BE2C (cell line): ENCODE results near the gene RIPK3.

Experiments used
- DNase-seq: peaks from one replicate; pipeline ENCODE4 v3.0.0-alpha.2; 2020
- H3K27me3 ChIP-seq: fragments of 250-450 bp; sonication (Bioruptor Pico); 2 replicates; pipeline ENCODE4 v1.5.1; 2020; ENCODE audit warnings: mild to moderate bottlenecking
- H3K36me3 ChIP-seq: fragments of 250-450 bp; sonication (Bioruptor Pico); 2 replicates; pipeline ENCODE4 v1.5.1; 2020; ENCODE audit warnings: mild to moderate bottlenecking
- H3K4me1 ChIP-seq: fragments of 250-450 bp; sonication (Bioruptor Pico); 2 replicates; pipeline ENCODE4 v1.5.1; 2020
- H3K4me3 ChIP-seq: 2 replicates; pipeline ENCODE4 v1.5.1; 2011; ENCODE audit warnings: low read depth, low read length
- H3K9me3 ChIP-seq: fragments of 250-450 bp; sonication (Bioruptor Pico); 2 replicates; pipeline ENCODE4 v1.5.1; 2020
- TF ChIP-seq, protein P1 (sequence below): IDR thresholded peaks from 2 replicates; pipeline ENCODE4 v1.5.1; 2012; ENCODE audit warnings: mild to moderate bottlenecking, low read depth, low read length

Gene RIPK3

DNA sequence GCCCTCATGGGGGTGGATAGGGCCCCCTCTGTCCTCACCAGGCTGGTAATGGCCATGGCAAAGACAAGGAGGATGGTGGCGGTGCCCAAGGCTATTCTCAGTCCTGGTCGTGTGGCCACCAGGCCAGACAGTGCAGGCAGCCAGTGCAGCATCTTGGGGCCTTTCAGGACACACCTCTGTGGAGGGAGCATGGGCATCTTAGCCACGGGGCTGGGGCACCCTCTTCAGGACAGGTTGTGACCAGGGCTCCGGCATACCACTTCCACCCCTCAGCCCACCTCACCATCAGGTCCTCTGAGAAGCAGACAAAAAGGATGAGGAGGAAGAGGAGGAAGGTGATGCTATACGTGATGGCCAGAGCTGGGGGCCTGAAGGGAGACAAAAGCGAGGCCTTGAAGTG is 15.8 kb downstream of the RIPK3 start:
- Histone ChIP-seq H3K9me3 (no peaks in the 10 kb centered on the region), H3K36me3 (no peaks in the 10 kb centered on the region), H3K4me1 (no peaks in the 10 kb centered on the region), H3K27me3 (peaks cover 22% of the 10 kb centered on the region), H3K4me3 (no peak overlapping the region)
- TF ChIP-seq, protein P1, sequence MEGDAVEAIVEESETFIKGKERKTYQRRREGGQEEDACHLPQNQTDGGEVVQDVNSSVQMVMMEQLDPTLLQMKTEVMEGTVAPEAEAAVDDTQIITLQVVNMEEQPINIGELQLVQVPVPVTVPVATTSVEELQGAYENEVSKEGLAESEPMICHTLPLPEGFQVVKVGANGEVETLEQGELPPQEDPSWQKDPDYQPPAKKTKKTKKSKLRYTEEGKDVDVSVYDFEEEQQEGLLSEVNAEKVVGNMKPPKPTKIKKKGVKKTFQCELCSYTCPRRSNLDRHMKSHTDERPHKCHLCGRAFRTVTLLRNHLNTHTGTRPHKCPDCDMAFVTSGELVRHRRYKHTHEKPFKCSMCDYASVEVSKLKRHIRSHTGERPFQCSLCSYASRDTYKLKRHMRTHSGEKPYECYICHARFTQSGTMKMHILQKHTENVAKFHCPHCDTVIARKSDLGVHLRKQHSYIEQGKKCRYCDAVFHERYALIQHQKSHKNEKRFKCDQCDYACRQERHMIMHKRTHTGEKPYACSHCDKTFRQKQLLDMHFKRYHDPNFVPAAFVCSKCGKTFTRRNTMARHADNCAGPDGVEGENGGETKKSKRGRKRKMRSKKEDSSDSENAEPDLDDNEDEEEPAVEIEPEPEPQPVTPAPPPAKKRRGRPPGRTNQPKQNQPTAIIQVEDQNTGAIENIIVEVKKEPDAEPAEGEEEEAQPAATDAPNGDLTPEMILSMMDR, result no peak
- no peak for DNase-seq

DNA sequence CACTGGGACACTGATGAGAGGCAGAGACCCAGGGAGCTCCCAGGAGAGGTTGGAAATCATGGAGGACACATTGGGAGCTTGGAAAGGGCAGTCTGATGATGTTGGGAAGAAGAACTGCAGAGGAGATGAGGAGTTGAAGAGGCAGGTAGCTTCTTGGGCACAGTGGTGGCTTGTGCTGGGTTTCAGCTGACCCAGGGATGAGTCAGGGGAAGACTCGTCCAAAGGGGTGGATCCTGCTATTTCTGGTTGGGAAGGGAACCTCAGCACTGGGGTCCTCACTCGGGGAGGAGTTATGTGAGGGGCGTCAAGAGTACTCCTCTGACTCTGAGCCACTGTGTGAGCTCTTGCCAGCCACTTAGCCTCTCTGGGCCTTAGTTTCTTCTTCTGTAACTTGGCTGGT is 16.4 kb downstream of the RIPK3 start:
- TF ChIP-seq, protein P1, result no peak
- DNase-seq, result no peak
- Histone ChIP-seq H3K4me1 (no peaks in the 10 kb centered on the region), H3K36me3 (no peaks in the 10 kb centered on the region), H3K27me3 (peaks cover 29% of the 10 kb centered on the region), H3K9me3 (no peaks in the 10 kb centered on the region), H3K4me3 (no peak overlapping the region)

DNA sequence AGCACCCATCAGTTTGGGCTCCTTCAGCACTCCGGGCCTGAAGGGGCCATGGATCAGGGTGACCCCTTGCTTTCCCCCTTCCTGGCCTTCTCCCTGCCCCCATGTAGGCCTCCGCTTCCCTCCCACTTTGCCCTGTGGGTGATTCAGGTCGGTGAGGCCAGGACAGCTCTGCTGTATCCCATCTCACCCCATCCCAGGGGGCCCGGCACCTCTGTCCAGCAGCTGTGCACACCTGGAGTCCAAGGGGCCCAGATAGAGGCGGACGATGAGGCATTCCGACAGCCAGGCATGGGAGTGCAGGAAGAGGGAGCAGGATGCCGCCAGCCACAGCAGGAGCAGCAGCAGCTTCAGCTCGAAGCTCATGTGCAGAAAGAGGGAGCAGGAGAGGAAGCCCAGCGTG is 17.1 kb downstream of the RIPK3 start:
- no peaks in the 10 kb centered on the region for H3K4me1 ChIP-seq
- no peaks in the 10 kb centered on the region for H3K9me3 ChIP-seq
- DNase-seq, result no peak
- H3K27me3 ChIP-seq, result peaks cover 36% of the 10 kb centered on the region
- TF ChIP-seq, protein P1, result no peak
- H3K4me3 ChIP-seq, result no peak overlapping the region
- H3K36me3 ChIP-seq, result no peaks in the 10 kb centered on the region

DNA sequence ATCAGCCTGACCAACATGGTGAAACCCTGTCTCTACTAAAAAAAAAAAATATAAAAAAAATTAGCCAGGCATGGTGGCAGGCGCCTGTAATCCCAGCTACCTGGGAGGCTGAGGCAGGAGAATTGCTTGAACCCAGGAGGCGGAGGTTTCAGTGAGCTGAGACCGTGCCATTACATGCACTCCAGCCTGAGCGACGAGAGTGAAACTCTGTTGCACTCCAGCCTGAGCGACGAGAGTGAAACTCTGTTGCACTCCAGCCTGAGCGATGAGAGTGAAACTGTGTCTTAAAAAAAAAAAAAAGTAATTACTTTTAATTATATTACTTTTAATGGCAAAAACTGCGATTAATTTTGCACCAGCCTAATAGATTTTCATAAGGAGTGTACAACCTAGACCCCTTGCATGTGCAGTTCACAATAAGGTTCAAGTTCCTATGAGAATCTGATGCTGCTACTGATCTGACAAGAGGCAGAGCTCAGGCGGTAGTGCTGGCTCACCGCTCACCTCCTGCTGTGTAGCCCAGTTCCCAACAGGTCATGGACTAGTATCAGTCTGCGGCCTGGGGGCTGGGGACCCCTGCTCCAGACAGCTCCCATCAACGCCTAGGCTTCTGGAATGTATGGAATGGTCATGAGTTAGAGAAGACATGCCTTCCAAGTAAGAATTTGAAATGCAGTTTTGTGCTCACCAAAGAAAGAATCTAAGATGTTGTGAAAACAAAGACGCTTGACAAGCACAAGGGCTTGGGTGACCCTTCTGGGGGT is 18.4 kb downstream of the RIPK3 start:
- H3K36me3 ChIP-seq, result no peaks in the 10 kb centered on the region
- H3K4me3 ChIP-seq, result no peak overlapping the region
- peaks cover 49% of the 10 kb centered on the region for H3K27me3 ChIP-seq
- DNase-seq, result no peak
- H3K4me1 ChIP-seq, result no peaks in the 10 kb centered on the region; the same call in 1 of the 2 replicates
- TF ChIP-seq, protein P1, result no peak
- peaks cover 3% of the 10 kb centered on the region; the same call in 1 of the 2 replicates for H3K9me3 ChIP-seq

DNA sequence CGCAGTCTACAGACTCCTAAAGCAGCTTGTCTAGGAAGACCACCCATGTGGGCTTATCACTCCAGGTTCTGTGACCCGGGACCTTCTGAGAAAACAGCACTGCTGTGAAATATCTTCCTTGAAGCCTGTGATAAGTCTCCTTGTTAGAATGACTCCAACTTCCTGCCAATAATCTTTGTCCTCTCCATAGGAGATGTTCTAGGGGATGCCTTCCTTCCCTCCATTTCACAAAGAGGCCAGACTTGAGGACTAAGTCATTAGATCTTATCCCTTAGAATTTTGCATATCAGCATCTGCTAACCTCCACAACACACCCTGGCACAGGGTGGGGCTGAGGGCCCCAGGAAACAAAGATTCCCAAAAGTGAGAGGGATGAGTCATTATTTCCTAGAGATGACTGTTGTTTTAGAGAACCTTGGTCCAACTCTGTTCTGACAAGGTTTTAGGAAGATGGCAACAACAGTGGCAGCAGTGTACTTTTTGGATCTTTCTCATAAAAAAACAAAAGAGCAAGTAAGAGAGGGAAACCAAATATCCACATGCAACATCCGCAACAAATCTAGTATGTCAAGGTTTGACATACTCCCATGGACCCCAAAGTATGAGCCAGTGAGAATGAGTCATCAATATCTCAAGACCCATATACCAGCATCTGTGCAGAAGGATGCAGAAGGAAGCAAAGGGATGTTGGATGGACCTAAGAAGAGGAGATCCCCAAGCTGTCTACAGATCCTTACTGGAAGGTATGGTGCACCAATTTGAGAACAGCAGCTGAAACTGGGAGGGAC is 22.5 kb downstream of the RIPK3 start:
- H3K27me3 ChIP-seq, result peaks cover 59% of the 10 kb centered on the region
- H3K4me1 ChIP-seq, result peaks cover 3% of the 10 kb centered on the region
- no peak for DNase-seq
- no peaks in the 10 kb centered on the region for H3K36me3 ChIP-seq
- H3K9me3 ChIP-seq, result peaks cover 10% of the 10 kb centered on the region
- TF ChIP-seq, protein P1, result no peak
- no peak overlapping the region for H3K4me3 ChIP-seq

DNA sequence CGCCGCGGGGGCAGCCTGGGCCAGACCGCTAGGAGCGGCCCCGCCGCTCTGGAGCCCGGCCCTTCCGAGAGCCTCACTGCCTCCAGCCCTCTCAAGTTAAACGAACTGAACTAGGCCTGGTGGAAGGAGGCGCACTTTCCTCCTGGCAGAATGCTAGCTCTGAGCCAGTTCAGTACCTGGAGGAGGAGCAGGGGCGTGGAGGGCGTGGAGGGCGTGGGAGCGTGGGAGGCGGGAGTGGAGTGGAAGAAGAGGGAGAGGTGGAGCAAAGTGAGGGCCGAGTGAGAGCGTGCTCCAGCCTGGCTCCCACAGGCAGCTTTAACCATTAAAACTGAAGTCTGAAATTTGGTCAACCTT is 23.2 kb downstream of the RIPK3 start:
- Histone ChIP-seq H3K27me3 (peaks cover 55% of the 10 kb centered on the region), H3K4me3 (no peak overlapping the region), H3K4me1 (peaks cover 3% of the 10 kb centered on the region), H3K9me3 (peaks cover 10% of the 10 kb centered on the region), H3K36me3 (no peaks in the 10 kb centered on the region)
- TF ChIP-seq, protein P1, result no peak
- DNase-seq, result no peak
